Choroid plexus epithelial cell (primary cell): ENCODE results near the gene CMIP.

Experiments used
- DNase-seq: peaks from one replicate; pipeline ENCODE4 v3.0.0-alpha.2; 2010; ENCODE audit warnings: low read depth
- H3K4me3 ChIP-seq: 2 replicates; pipeline ENCODE4 v1.5.1; 2011; ENCODE audit warnings: low read depth, mild to moderate bottlenecking, control low read depth, low read length, moderate library complexity
- TF ChIP-seq, protein P1 (sequence below): conservative IDR thresholded peaks from 2 replicates; pipeline ENCODE4 v1.5.1; 2011; ENCODE audit warnings: low read depth, mild to moderate bottlenecking, control low read depth, inconsistent platforms, low read length, moderate library complexity

The CMIP gene

DNA sequence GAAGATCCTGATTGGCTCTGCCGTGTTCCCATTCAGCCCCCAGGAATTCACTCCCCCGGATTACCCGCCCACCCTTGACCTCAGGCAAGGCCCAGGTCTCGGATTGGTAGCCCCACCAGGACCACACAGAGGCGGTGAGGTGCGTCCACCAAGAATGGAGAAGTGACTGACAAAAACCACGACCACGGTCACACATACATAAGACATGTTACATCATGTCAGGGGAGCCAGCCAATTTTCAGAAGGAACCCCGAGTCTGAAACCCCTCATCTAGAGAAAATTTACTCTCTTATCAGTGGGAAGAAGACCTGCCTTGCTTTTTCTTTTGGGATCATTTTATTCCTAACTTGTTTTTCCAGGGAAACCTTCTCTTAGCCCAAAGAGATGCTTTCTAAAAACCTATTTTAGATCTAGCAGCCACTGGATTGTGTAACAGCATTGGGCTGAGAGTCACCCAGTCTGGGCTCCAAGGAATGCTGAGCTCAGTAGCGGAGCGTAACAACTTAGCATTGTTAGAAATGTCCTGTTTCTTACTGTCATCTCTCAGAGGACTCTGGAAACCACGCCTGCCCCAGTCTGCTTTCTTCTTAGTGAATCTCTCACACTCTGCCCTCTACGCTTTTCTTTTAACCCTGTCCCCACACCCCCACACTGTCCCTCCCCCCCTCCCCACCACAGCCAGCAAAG, 164.1 kb downstream of the CMIP start:
- TF ChIP-seq, protein P1, sequence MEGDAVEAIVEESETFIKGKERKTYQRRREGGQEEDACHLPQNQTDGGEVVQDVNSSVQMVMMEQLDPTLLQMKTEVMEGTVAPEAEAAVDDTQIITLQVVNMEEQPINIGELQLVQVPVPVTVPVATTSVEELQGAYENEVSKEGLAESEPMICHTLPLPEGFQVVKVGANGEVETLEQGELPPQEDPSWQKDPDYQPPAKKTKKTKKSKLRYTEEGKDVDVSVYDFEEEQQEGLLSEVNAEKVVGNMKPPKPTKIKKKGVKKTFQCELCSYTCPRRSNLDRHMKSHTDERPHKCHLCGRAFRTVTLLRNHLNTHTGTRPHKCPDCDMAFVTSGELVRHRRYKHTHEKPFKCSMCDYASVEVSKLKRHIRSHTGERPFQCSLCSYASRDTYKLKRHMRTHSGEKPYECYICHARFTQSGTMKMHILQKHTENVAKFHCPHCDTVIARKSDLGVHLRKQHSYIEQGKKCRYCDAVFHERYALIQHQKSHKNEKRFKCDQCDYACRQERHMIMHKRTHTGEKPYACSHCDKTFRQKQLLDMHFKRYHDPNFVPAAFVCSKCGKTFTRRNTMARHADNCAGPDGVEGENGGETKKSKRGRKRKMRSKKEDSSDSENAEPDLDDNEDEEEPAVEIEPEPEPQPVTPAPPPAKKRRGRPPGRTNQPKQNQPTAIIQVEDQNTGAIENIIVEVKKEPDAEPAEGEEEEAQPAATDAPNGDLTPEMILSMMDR, result no peak
- DNase-seq, result peak; percentile 66
- no peak overlapping the region for H3K4me3 ChIP-seq

- TF ChIP-seq, protein P1, result no peak
- H3K4me3 ChIP-seq, result no peak overlapping the region
- DNase-seq, result no peak
These were observed 164.8 kb downstream of the CMIP start for GRCh38 chr16:81609323-81609892.

- DNase-seq, result peak; percentile 59
- TF ChIP-seq, protein P1, result no peak
- H3K4me3 ChIP-seq, result no peak overlapping the region
These were observed 165.7 kb downstream of the CMIP start for GRCh38 chr16:81610144-81610842.

- no peak for DNase-seq
- TF ChIP-seq, protein P1, result no peak
- no peak overlapping the region for H3K4me3 ChIP-seq
These were observed 166.3 kb downstream of the CMIP start for GRCh38 chr16:81610936-81611335.

- TF ChIP-seq, protein P1, result no peak
- no peak overlapping the region for H3K4me3 ChIP-seq
- DNase-seq, result no peak
These were observed 167.1 kb downstream of the CMIP start for GRCh38 chr16:81611721-81612120.

GRCh38 chr16:81612351-81613163, 167.9 kb downstream of the CMIP start:
- no peak overlapping the region for H3K4me3 ChIP-seq
- DNase-seq, result no peak
- TF ChIP-seq, protein P1, result no peak
